SK-N-SH (cell line): ENCODE measurements around the gene RFX2. TPM values are rescaled to one million over a fixed set of nuclear protein-coding genes. Genes with fewer than 3 reads are reported as not detected.

Source experiments
- CTCF ChIA-PET: fragments of 300-600, 350-600 bp; formaldehyde crosslinking; extraction: SDS; loops from one replicate; lab custom pipeline; 2021; lab: Yijun Ruan, JAX
- POLR2A ChIA-PET: fragments of 350-600 bp; sonication (Branson Sonifier 250); formaldehyde crosslinking; extraction: SDS; loops from one replicate; lab custom pipeline; 2020; ENCODE audit warnings: antibody characterized with exemption, inconsistent platforms; lab: Yijun Ruan, JAX
- DNase-seq: peaks from one replicate; pipeline ENCODE4 v3.0.0; 2012
- H2AFZ ChIP-seq: fragments of 200-600 bp; sonication (generic); 2 replicates; pipeline ENCODE4 v1.8.1; 2016; ENCODE audit warnings: antibody characterized with exemption, mild to moderate bottlenecking, low read depth
- H3F3A ChIP-seq: fragments of 200-600 bp; sonication (generic); replicated peaks from 2 replicates; pipeline ENCODE3; 2016; ENCODE audit warnings: antibody characterized with exemption, mild to moderate bottlenecking; ENCODE audit not compliant: insufficient read depth
- H3K27ac ChIP-seq, 2 experiments: fragments of 200-500 bp in 1 of 2; fragments of 200-600 bp in 1 of 2; sonication (Bioruptor generic) in 1 of 2; sonication (generic), shearing (Covaris generic) in 1 of 2; 2 replicates each; pipeline versions ENCODE4 v1.5.1 to v1.6.1; 2014 to 2016; ENCODE audit warnings: low read depth in 2 of 2, inconsistent platforms in 1 of 2, low read length in 1 of 2, mild to moderate bottlenecking in 1 of 2, mixed read lengths in 1 of 2
- H3K27me3 ChIP-seq: fragments of 200-600 bp; sonication (generic), shearing (Covaris generic); 2 replicates; pipeline ENCODE4 v1.6.1; 2016; ENCODE audit warnings: mixed run types; ENCODE audit not compliant: insufficient read depth
- H3K36me3 ChIP-seq, 2 experiments: fragments of 200-500 bp in 1 of 2; fragments of 200-600 bp in 1 of 2; sonication (Bioruptor generic) in 1 of 2; sonication (generic) in 1 of 2; replicated peaks in 1 of 2; 2 replicates each; pipeline versions ENCODE3 to v1.5.1; 2014 to 2016; ENCODE audit warnings: low read length in 1 of 2, mild to moderate bottlenecking in 1 of 2; ENCODE audit not compliant: insufficient read depth in 2 of 2, control insufficient read depth in 1 of 2
- H3K4me1 ChIP-seq, 2 experiments: fragments of 200-500 bp in 1 of 2; fragments of 200-600 bp in 1 of 2; sonication (Bioruptor generic) in 1 of 2; sonication (generic), shearing (Covaris generic) in 1 of 2; 2 replicates each; pipeline versions ENCODE4 v1.5.1 to v1.6.1; 2014 to 2016; ENCODE audit warnings: low read depth in 1 of 2, low read length in 1 of 2, mixed run types in 1 of 2; ENCODE audit not compliant: insufficient read depth in 2 of 2, control insufficient read depth in 1 of 2
- H3K4me2 ChIP-seq: fragments of 200-600 bp; sonication (generic), shearing (Covaris generic); 2 replicates; pipeline ENCODE4 v1.6.1; 2017; ENCODE audit warnings: mixed run types
- H3K4me3 ChIP-seq, 2 experiments: fragments of 200-500 bp in 1 of 2; fragments of 200-600 bp in 1 of 2; sonication (Bioruptor generic) in 1 of 2; sonication (generic), shearing (Covaris generic) in 1 of 2; 2 replicates each; pipeline versions ENCODE4 v1.5.1 to v1.8.1; 2014 to 2016; ENCODE audit warnings: low read depth in 2 of 2, inconsistent platforms in 1 of 2, low read length in 1 of 2, mild to moderate bottlenecking in 1 of 2, mixed read lengths in 1 of 2, moderate library complexity in 1 of 2
- H3K79me2 ChIP-seq: fragments of 200-600 bp; sonication (generic); 2 replicates; pipeline ENCODE4 v1.8.1; 2017; ENCODE audit warnings: mild to moderate bottlenecking; ENCODE audit not compliant: insufficient read depth
- H3K9ac ChIP-seq: fragments of 200-600 bp; sonication (generic); 2 replicates; pipeline ENCODE4 v1.6.1; 2017; ENCODE audit warnings: mixed run types
- H3K9me2 ChIP-seq: fragments of 200-600 bp; sonication (generic); 2 replicates; pipeline ENCODE4 v1.6.1; 2017; ENCODE audit warnings: mixed run types
- H3K9me3 ChIP-seq: fragments of 200-600 bp; sonication (generic); 2 replicates; pipeline ENCODE4 v1.6.1; 2017; ENCODE audit warnings: mixed run types, mild to moderate bottlenecking, moderate library complexity
- H4K20me1 ChIP-seq: fragments of 200-600 bp; sonication (generic); 2 replicates; pipeline ENCODE4 v1.6.1; 2017; ENCODE audit warnings: mild to moderate bottlenecking, mixed run types; ENCODE audit not compliant: insufficient read depth
- ELF1 ChIP-seq: IDR thresholded peaks from 2 replicates; pipeline ENCODE4 v1.4.0; 2012
- EP300 ChIP-seq, 2 experiments: IDR thresholded peaks; 2 replicates each; pipeline versions ENCODE4 v1.4.0 to v1.6.1; 2012; ENCODE audit warnings: borderline replicate concordance in 1 of 2, low read depth in 1 of 2, low read length in 1 of 2
- EZH2phosphoT487 ChIP-seq: fragments of 200-600 bp; sonication (generic); IDR thresholded peaks from 2 replicates; pipeline ENCODE4 v1.6.1; 2017; ENCODE audit warnings: low read depth, mixed run types, mild to moderate bottlenecking, antibody characterized with exemption, moderate library complexity, borderline replicate concordance
- FOXJ3 ChIP-seq: sonication (generic); formaldehyde crosslinking; IDR thresholded peaks from 2 replicates; pipeline ENCODE4 v1.5.1; 2020; ENCODE audit warnings: mild to moderate bottlenecking, missing genetic modification reagents
- FOXM1 ChIP-seq: IDR thresholded peaks from 2 replicates; pipeline ENCODE4 v1.4.0; 2012; ENCODE audit warnings: low read depth, mild to moderate bottlenecking
- GABPA ChIP-seq: IDR thresholded peaks from 2 replicates; pipeline ENCODE4 v1.4.0; 2012; ENCODE audit warnings: low read depth, mild to moderate bottlenecking
- GATA2 ChIP-seq: sonication (generic); formaldehyde crosslinking; IDR thresholded peaks from 2 replicates; pipeline ENCODE4 v1.5.0; 2020; ENCODE audit warnings: mild to moderate bottlenecking, missing genetic modification reagents
- IRF3 ChIP-seq: fragments of 150-350 bp; IDR thresholded peaks from 2 replicates; pipeline ENCODE4 v1.6.1; 2016; ENCODE audit warnings: mild to moderate bottlenecking, low read depth, low read length
- JUND ChIP-seq: IDR thresholded peaks from 2 replicates; pipeline ENCODE4 v1.4.0; 2012
- MAX ChIP-seq: IDR thresholded peaks from 2 replicates; pipeline ENCODE4 v1.4.0; 2012; ENCODE audit warnings: low read depth
- MEF2A ChIP-seq: IDR thresholded peaks from 2 replicates; pipeline ENCODE4 v1.4.0; 2012; ENCODE audit warnings: low read depth, borderline replicate concordance
- RAD21 ChIP-seq: IDR thresholded peaks from 2 replicates; pipeline ENCODE4 v1.6.1; 2012; ENCODE audit warnings: mild to moderate bottlenecking, low read length
- RCOR1 ChIP-seq: fragments of 150-350 bp; IDR thresholded peaks from 2 replicates; pipeline ENCODE4 v1.6.1; 2017; ENCODE audit warnings: antibody characterized with exemption, low read length
- REST ChIP-seq: IDR thresholded peaks from 2 replicates; pipeline ENCODE4 v1.6.1; 2012; ENCODE audit warnings: mild to moderate bottlenecking, low read depth, low read length, moderate library complexity
- RXRA ChIP-seq: IDR thresholded peaks from 2 replicates; pipeline ENCODE4 v1.4.0; 2012; ENCODE audit warnings: low read depth, mild to moderate bottlenecking, borderline replicate concordance
- SIN3A ChIP-seq: IDR thresholded peaks from 2 replicates; pipeline ENCODE4 v1.6.1; 2012; ENCODE audit warnings: low read depth, mild to moderate bottlenecking, low read length, moderate library complexity, borderline replicate concordance
- SMC3 ChIP-seq: IDR thresholded peaks from 2 replicates; pipeline ENCODE4 v1.6.1; 2012; ENCODE audit warnings: low read depth, low read length, improper control_type of control experiment
- TAF1 ChIP-seq: IDR thresholded peaks from 2 replicates; pipeline ENCODE4 v1.6.1; 2012; ENCODE audit warnings: low read depth, mild to moderate bottlenecking, low read length, moderate library complexity, borderline replicate concordance
- TEAD4 ChIP-seq: IDR thresholded peaks from 2 replicates; pipeline ENCODE4 v1.4.0; 2012; ENCODE audit warnings: mild to moderate bottlenecking, borderline replicate concordance; ENCODE audit not compliant: insufficient read depth
- USF1 ChIP-seq: IDR thresholded peaks from 2 replicates; pipeline ENCODE4 v1.4.0; 2012; ENCODE audit warnings: low read depth, borderline replicate concordance
- USF2 ChIP-seq: fragments of 150-350 bp; IDR thresholded peaks from 2 replicates; pipeline ENCODE4 v1.6.1; 2017; ENCODE audit warnings: antibody characterized with exemption, low read length, low read depth, borderline replicate concordance
- ZBTB33 ChIP-seq: IDR thresholded peaks from 2 replicates; pipeline ENCODE4 v1.4.0; 2012; ENCODE audit warnings: low read depth, borderline replicate concordance
- WGBS: methylation state at CpG from one replicate; pipeline ENCODE4 v1.1.6; 2017; ENCODE audit warnings: low lambda C conversion rate; 5-methylcytosine and 5-hydroxymethylcytosine counted together
- polyA plus RNA-seq, 3 experiments: library from polyadenylated mRNA; depleted of rRNA; stranded (reverse); fragments of >200 nt; gene quantifications; 2 replicates each; pipeline ENCODE4 v1.2.3, GENCODE V29; 2012

Gene RFX2
- polyA plus RNA-seq, 1 of the 3 experiments (the other 2 are of a cell fraction), result 12.6 TPM

- CTCF ChIA-PET, result interaction anchor here (1.1 to 2.2 kb wide), 3 partner anchors 16 to 90 kb away, joined by 3 to 13 read pairs (median 5); no protein-coding TSS in a partner anchor
- POLR2A ChIA-PET, result no interaction called here
- no peak for DNase-seq
- Histone ChIP-seq H3K36me3 (no peaks in the 10 kb centered on the region), H3K9ac (peak overlapping the region; percentile 57), H4K20me1 (no peaks in the 10 kb centered on the region), H3K4me1 (peaks cover 0 to 20% of the 10 kb centered on the region in 2 experiments; a peak in 3 of 4 replicates), H3K4me3 (no peak overlapping the region), H3F3A (peaks cover 10% of the 10 kb centered on the region), H3K9me2 (no peaks in the 10 kb centered on the region), H2AFZ (peak overlapping the region; percentile 25; the same call in 1 of the 2 replicates), H3K4me2 (peak overlapping the region; percentile 31), H3K79me2 (peaks cover 79% of the 10 kb centered on the region), H3K9me3 (no peaks in the 10 kb centered on the region), H3K27ac (peak overlapping the region; percentile 40 to 91; a peak in 3 of 4 replicates), H3K27me3 (no peaks in the 10 kb centered on the region)
- WGBS, result 66% methylated on average over 11 of the region's 13 CpGs
- TF ChIP-seq FOXJ3 (CRISPR knock-in tag) (no peak), SMC3 (no peak), SIN3A (no peak; the same call in 1 of the 2 replicates), RXRA (no peak), TAF1 (no peak), MAX (peak; percentile 58; the same call in 1 of the 2 replicates), EP300 (IDR thresholded peaks at IDR 0.05; ENCODE audit: borderline replicate concordance in 1 of 2, low read depth in 1 of 2, low read length in 1 of 2) (peak in 1 of 2 experiments; percentile 58; a peak in 1 of 4 replicates), MEF2A (no peak), TEAD4 (peak; percentile 50; the same call in 1 of the 2 replicates), RAD21 (no peak), GATA2 (no peak), ELF1 (no peak), EZH2phosphoT487 (no peak), RCOR1 (no peak), REST (no peak), JUND (peak; percentile 82), USF1 (no peak), IRF3 (no peak), USF2 (no peak), ZBTB33 (no peak), GABPA (no peak), FOXM1 (no peak)
Measured at GRCh38 chr19:6076675-6077463, 33.4 kb downstream of the RFX2 start.
